SU-DHL-6 (cell line): Measurements from ENCODE around the gene HEBP1.

Experiments used
- H2AFZ ChIP-seq: fragments of 200-600 bp; sonication (generic); 2 replicates; pipeline ENCODE4 v1.6.1; 2014; ENCODE audit warnings: low read depth, mild to moderate bottlenecking, moderate library complexity, mixed read lengths, antibody characterized with exemption, low read length; ENCODE audit not compliant: severe bottlenecking
- H3F3A ChIP-seq: fragments of 200-600 bp; shearing (Covaris generic); 2 replicates; pipeline ENCODE4 v1.6.0; 2016; ENCODE audit warnings: antibody characterized with exemption, mild to moderate bottlenecking; ENCODE audit not compliant: insufficient read depth
- H3K27ac ChIP-seq: fragments of 200-600 bp; sonication (generic); 2 replicates; pipeline ENCODE4 v1.5.1; 2016; ENCODE audit warnings: low read depth, mild to moderate bottlenecking, low read length, moderate library complexity, mixed read lengths
- H3K27me3 ChIP-seq: fragments of 200-600 bp; sonication (generic), shearing (Covaris generic); 2 replicates; pipeline ENCODE4 v1.6.0; 2014; ENCODE audit warnings: mild to moderate bottlenecking, low read length
- H3K36me3 ChIP-seq: fragments of 200-600 bp; sonication (generic); 2 replicates; pipeline ENCODE4 v1.6.1; 2014; ENCODE audit warnings: mild to moderate bottlenecking, low read length, mixed read lengths
- H3K4me2 ChIP-seq: fragments of 300-600, 200-600 bp; shearing (Covaris generic), sonication (generic); 2 replicates; pipeline ENCODE4 v1.6.0; 2014; ENCODE audit warnings: low read length, low read depth, mild to moderate bottlenecking; ENCODE audit not compliant: poor library complexity, severe bottlenecking
- H3K4me3 ChIP-seq: fragments of 200-600 bp; sonication (generic); 2 replicates; pipeline ENCODE4 v1.5.1; 2014; ENCODE audit warnings: antibody characterized with exemption, low read length, mild to moderate bottlenecking, mixed read lengths; ENCODE audit not compliant: insufficient read depth, poor library complexity, severe bottlenecking
- H3K79me2 ChIP-seq: fragments of 200-600 bp; sonication (generic); 2 replicates; pipeline ENCODE4 v1.6.1; 2014; ENCODE audit warnings: mild to moderate bottlenecking, low read length, moderate library complexity; ENCODE audit not compliant: insufficient read depth
- H3K9ac ChIP-seq: fragments of 200-600 bp; sonication (generic); 2 replicates; pipeline ENCODE4 v1.7.0; 2014; ENCODE audit warnings: mild to moderate bottlenecking, low read length
- H3K9me2 ChIP-seq: fragments of 200-600 bp; sonication (generic); replicated peaks from 2 replicates; pipeline ENCODE4 v1.6.1; 2014; ENCODE audit warnings: low read length; ENCODE audit not compliant: insufficient read depth
- H3K9me3 ChIP-seq: fragments of 200-600 bp; sonication (generic); 2 replicates; pipeline ENCODE4 v1.6.1; 2014; ENCODE audit warnings: low read length, mixed read lengths; ENCODE audit not compliant: insufficient read depth
- H4K20me1 ChIP-seq: fragments of 200-600 bp; sonication (generic); 2 replicates; pipeline ENCODE4 v1.6.1; 2014; ENCODE audit warnings: low read depth, mild to moderate bottlenecking, antibody characterized with exemption, low read length, moderate library complexity, mixed read lengths
- EZH2phosphoT487 ChIP-seq: fragments of 200-600 bp; sonication (generic), shearing (Covaris generic); conservative IDR thresholded peaks from 2 replicates; pipeline ENCODE4 v1.6.1; 2018; ENCODE audit warnings: mild to moderate bottlenecking, antibody characterized with exemption, low read length, moderate library complexity, mixed read lengths
- TF ChIP-seq, protein P1 (sequence below): fragments of 200-600 bp; sonication (generic); IDR thresholded peaks from one replicate; pipeline ENCODE4 v1.5.1; 2017; ENCODE audit warnings: antibody characterized with exemption, mild to moderate bottlenecking, low read length, moderate library complexity; ENCODE audit not compliant: insufficient read depth, poor library complexity, severe bottlenecking

HEBP1 gene

DNA sequence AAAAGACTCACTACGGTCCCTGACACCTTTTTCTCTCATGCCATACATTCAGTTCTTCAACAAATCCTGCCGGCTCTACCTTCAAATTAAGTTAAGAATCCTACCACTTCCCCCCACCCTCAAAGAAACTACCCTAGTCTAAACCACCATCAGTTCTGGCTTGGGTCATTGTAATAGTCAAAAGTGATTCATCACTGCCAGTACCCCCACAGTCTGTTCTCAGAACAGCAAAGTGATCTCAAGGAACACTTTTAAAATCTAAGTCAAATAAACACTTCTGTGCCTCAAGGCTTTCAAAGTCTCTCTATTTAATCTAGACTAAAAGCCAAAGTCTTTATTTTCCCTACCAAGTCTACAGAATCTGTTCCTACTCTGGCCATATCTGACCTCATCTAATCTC is 32.1 kb upstream of the HEBP1 start:
- Histone ChIP-seq H3K4me3 (no peak overlapping the region), H3K79me2 (no peaks in the 10 kb centered on the region), H3K27ac (no peak overlapping the region), H3K36me3 (no peaks in the 10 kb centered on the region), H3K4me2 (no peak overlapping the region), H3K9ac (no peak overlapping the region), H2AFZ (no peak overlapping the region), H3K9me3 (no peaks in the 10 kb centered on the region), H3K27me3 (no peaks in the 10 kb centered on the region), H3F3A (no peaks in the 10 kb centered on the region), H3K9me2 (no peaks in the 10 kb centered on the region), H4K20me1 (no peaks in the 10 kb centered on the region)
- TF ChIP-seq, protein P1, sequence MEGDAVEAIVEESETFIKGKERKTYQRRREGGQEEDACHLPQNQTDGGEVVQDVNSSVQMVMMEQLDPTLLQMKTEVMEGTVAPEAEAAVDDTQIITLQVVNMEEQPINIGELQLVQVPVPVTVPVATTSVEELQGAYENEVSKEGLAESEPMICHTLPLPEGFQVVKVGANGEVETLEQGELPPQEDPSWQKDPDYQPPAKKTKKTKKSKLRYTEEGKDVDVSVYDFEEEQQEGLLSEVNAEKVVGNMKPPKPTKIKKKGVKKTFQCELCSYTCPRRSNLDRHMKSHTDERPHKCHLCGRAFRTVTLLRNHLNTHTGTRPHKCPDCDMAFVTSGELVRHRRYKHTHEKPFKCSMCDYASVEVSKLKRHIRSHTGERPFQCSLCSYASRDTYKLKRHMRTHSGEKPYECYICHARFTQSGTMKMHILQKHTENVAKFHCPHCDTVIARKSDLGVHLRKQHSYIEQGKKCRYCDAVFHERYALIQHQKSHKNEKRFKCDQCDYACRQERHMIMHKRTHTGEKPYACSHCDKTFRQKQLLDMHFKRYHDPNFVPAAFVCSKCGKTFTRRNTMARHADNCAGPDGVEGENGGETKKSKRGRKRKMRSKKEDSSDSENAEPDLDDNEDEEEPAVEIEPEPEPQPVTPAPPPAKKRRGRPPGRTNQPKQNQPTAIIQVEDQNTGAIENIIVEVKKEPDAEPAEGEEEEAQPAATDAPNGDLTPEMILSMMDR: no peak
- no peak for TF ChIP-seq EZH2phosphoT487

DNA sequence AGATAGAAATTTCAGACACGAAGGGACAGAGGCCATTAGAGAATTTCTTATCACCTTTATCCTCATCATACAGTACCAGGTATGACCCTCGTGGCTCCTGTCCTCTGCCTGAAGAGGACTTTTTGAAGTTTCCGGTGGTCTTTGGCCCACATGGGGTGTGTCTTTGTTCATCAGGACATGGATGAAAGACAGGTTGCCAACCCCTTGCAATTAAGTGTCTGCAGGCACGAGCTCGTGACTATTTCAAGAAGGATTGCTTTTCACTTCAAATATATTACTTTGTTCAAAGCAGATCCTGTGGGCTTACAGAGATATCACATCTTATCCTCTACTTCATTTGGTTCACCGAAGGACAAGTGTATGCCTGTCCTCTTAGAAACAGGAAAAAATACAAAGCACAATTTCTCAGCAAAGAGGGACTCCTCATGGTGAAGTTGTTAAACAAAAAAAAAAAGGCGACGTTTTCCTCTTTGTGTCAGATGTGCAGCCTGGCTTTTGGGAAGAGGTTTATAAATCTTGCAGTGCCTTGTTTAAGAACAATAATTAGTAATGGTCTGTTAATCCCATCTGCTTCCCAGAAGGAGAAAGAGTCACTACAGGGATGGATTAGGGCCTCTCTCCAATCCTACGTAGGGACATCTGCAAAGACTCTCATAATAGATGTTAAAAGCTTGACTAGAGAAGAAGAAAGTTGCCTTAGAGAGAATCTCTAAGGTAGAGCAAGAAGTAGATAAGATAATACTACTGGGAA is 30.7 kb upstream of the HEBP1 start:
- Histone ChIP-seq H3K9me2 (no peaks in the 10 kb centered on the region), H4K20me1 (no peaks in the 10 kb centered on the region), H3K4me3 (no peak overlapping the region), H3K4me2 (no peak overlapping the region), H3K27ac (no peak overlapping the region), H3K36me3 (no peaks in the 10 kb centered on the region), H3K9me3 (no peaks in the 10 kb centered on the region), H3F3A (no peaks in the 10 kb centered on the region), H3K27me3 (no peaks in the 10 kb centered on the region), H2AFZ (no peak overlapping the region), H3K9ac (no peak overlapping the region), H3K79me2 (no peaks in the 10 kb centered on the region)
- TF ChIP-seq EZH2phosphoT487: no peak
- TF ChIP-seq, protein P1: no peak

DNA sequence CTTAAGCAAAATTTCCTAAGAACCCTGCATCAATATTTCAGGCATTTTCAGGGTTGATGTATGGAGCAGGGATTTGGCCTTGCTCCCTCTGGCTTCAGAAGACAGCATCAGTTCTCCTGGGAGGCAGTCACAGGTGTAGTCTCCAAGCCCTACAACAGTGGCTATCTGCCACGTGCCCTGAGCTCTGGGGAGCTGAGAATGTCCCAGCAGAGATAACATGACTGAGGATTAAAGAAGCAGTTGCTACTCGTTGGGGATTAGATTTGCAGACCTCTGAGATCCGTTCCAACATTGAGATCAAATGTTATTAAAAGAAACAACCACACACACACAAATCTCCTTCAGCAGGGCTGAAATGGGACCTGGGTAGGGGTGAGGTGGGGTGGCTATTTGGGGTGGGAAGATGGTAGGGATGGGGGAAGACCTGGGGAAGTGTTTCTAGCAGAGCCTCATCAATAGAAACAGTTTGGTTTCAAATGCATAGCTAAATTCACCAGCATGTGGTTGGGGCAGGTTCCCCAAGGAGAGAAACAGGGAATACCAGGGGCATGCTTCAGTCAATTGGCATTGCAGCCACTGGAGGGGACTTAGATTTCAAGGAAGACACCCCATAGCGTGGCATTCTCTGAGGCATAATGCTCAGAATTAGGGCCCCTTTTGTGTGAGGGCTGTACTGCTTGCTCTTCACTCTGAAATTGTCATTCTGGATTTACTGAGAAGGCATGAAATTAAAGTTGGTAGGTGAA is 28.9 kb upstream of the HEBP1 start:
- H3F3A ChIP-seq: no peaks in the 10 kb centered on the region
- no peaks in the 10 kb centered on the region for H3K9me2 ChIP-seq
- H3K36me3 ChIP-seq: no peaks in the 10 kb centered on the region
- no peaks in the 10 kb centered on the region for H3K79me2 ChIP-seq
- H2AFZ ChIP-seq: no peak overlapping the region
- TF ChIP-seq EZH2phosphoT487: no peak
- TF ChIP-seq, protein P1: no peak
- H3K27ac ChIP-seq: no peak overlapping the region
- H3K27me3 ChIP-seq: no peaks in the 10 kb centered on the region
- no peak overlapping the region for H3K9ac ChIP-seq
- no peaks in the 10 kb centered on the region for H4K20me1 ChIP-seq
- H3K9me3 ChIP-seq: no peaks in the 10 kb centered on the region
- H3K4me3 ChIP-seq: no peak overlapping the region
- no peak overlapping the region for H3K4me2 ChIP-seq
